Measurements from ENCODE around the gene USP3.
"Not testable (repeated sequence)": the region's sequence is repeated elsewhere in the genome, so short reads cannot be mapped to it uniquely, and the experiment has no call there.

The USP3 gene

DNA sequence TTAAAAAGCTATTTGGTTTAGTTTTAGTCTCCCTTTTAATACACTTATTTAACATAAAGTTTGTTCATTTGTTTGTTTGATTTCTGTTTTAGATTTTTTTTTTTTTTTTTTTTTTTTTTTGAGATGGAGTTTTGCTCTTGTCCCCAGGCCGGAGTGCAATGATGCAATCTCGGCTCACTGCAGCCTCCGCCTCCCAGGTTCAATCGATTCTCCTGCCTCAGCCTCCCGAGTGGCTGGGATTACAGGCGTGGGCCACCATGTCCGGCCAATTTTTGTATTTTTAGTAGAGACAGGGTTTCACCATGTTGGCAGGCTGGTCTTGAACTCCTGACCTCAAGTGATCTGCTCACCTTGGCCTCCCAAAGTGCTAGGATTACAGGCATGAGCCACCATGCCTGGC, 16.1 kb downstream of the USP3 start:
- not testable (repeated sequence) for H3K9ac ChIP-seq (ENCODE audit: low read length); H3K9me3 ChIP-seq (ENCODE audit: control insufficient read depth, low read length); H3K36me3 ChIP-seq (ENCODE audit: control insufficient read depth, insufficient read depth, low read length, severe bottlenecking); H3K27me3 ChIP-seq (replicated peaks; ENCODE audit: control insufficient read depth, insufficient read depth, low read length); DNase-seq (ENCODE audit: low read depth); H3K4me3 ChIP-seq (ENCODE audit: low read length)
- H3K4me1 ChIP-seq (ENCODE audit: control insufficient read depth, insufficient read depth, low read length): peaks cover 77% of the 10 kb centered on the region

DNA sequence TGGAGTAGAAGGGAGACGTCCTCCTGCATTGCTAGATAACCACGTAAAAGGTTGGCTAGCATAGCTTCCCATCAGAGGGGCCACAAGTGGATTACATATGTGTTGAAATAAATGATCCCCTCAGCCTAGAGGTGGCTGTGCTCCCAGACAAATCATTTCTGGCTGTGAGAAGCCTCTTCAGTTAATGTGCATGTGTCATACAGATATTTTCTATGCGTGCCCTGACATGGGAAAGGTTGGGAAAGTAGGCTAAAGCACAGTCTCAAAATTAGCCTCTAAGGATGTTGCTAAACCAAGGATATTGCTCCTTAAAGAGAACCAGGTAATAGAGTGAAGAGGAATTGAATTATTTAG, 17.8 kb downstream of the USP3 start:
- H3K9ac ChIP-seq (ENCODE audit: low read length): peak overlapping the region; percentile 53

DNA sequence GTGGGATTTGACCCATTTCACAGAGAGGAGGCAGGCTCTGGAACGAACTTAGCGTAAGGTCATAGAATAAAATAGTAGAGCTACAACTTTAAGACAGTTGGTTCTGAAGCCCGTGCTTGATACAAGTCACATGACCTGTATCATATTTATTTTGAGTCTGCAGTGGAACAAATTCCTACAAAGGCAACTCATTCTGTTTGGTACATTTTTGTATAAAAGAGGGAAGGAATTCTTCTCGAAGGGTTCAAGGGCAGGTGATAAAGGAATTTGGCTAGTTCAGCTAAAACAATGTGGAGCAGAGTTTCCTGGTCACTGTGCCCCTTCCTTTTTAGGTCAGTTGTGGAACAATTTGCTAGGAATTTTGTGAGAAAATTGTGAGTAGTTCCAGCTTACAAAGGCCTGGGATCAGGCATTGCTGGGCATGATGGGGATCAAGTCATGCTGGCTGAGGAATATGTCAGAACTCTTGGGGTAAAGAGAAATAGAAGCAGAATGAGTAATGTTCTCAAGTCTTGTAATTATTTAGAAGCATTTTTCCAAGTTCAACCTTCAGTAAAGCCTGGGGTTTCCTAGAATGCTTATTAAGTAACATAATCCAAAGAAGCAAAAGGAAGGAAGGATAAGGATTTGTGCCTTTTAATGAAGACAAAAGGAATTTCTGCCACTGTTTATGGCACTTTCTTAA, 19.1 kb downstream of the USP3 start:
- DNase-seq (ENCODE audit: low read depth): peak; percentile 47
- Histone ChIP-seq H3K4me1 (ENCODE audit: control insufficient read depth, insufficient read depth, low read length) (peaks cover 50% of the 10 kb centered on the region), H3K27me3 (replicated peaks; ENCODE audit: control insufficient read depth, insufficient read depth, low read length) (no peaks in the 10 kb centered on the region), H3K9ac (ENCODE audit: low read length) (peak overlapping the region; percentile 37), H3K36me3 (ENCODE audit: control insufficient read depth, insufficient read depth, low read length, severe bottlenecking) (no peaks in the 10 kb centered on the region), H3K4me3 (ENCODE audit: low read length) (peak overlapping the region; percentile 49), H3K9me3 (ENCODE audit: control insufficient read depth, low read length) (no peaks in the 10 kb centered on the region)

More for the DNA sequence above, 17.8 kb downstream of the USP3 start:
- H3K4me3 ChIP-seq (ENCODE audit: low read length): peak overlapping the region; percentile 23
- no peaks in the 10 kb centered on the region for H3K36me3 ChIP-seq (ENCODE audit: control insufficient read depth, insufficient read depth, low read length, severe bottlenecking)
- DNase-seq (ENCODE audit: low read depth): no peak
- H3K9me3 ChIP-seq (ENCODE audit: control insufficient read depth, low read length): no peaks in the 10 kb centered on the region
- no peaks in the 10 kb centered on the region for H3K27me3 ChIP-seq (replicated peaks; ENCODE audit: control insufficient read depth, insufficient read depth, low read length)
- H3K4me1 ChIP-seq (ENCODE audit: control insufficient read depth, insufficient read depth, low read length): peaks cover 61% of the 10 kb centered on the region

DNA sequence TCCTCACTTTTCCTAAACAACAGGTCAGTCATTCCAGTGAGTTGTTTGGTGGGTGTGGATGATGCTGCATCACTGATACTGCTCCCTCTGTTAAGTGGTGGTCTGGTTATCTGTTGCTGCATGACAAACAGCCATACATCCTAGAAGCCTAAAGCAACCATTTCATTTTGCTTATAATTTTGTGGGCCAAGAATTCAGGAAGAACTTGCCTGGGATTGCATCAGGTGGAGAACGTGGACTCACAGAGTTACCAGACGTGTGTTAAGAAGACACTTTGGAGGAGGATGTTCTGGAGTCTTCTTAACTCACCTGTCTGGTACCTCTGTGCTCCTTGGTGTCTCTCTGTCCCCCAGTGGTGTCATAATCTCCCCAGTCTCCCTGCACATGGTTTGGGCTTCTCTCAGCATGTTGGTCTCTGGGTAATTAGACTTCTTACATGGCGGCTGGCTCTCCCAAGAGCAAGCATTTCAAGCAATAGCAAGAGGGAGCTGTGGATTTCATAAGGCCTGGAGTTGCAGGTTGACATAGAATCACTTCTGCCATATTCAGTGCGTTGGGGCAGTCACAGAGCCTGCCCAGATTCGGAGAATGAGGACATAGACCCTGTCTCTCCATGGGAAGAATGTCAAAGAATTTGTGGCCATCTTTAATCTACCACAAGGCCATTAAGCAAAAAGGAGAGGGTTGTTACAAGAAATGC, 20.1 kb downstream of the USP3 start:
- Histone ChIP-seq H3K36me3 (ENCODE audit: control insufficient read depth, insufficient read depth, low read length, severe bottlenecking) (no peaks in the 10 kb centered on the region), H3K4me1 (ENCODE audit: control insufficient read depth, insufficient read depth, low read length) (peaks cover 49% of the 10 kb centered on the region), H3K9ac (ENCODE audit: low read length) (no peak overlapping the region), H3K4me3 (ENCODE audit: low read length) (no peak overlapping the region), H3K9me3 (ENCODE audit: control insufficient read depth, low read length) (no peaks in the 10 kb centered on the region), H3K27me3 (replicated peaks; ENCODE audit: control insufficient read depth, insufficient read depth, low read length) (no peaks in the 10 kb centered on the region)
- no peak for DNase-seq (ENCODE audit: low read depth)

DNA sequence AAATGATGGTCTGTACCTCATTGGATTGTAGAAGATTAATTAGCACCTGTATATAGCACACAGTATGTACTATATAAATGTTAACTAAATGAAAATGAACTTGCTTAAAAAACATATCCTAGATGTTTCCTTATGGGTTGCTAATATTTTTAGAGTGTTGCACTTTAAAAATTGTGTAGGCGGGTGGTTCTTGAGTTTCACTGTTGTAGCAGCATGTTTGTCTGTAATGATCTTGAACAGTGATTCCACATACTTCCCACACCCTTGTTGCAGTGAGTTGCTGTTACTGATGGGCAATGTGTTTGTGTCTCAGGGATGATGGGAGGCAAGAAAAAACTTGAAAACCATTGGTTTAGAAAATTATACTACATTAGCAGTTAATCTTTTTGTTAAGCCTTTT, 22.0 kb downstream of the USP3 start:
- Histone ChIP-seq H3K4me3 (ENCODE audit: low read length) (no peak overlapping the region), H3K9ac (ENCODE audit: low read length) (no peak overlapping the region), H3K4me1 (ENCODE audit: control insufficient read depth, insufficient read depth, low read length) (peaks cover 38% of the 10 kb centered on the region), H3K9me3 (ENCODE audit: control insufficient read depth, low read length) (no peaks in the 10 kb centered on the region), H3K36me3 (ENCODE audit: control insufficient read depth, insufficient read depth, low read length, severe bottlenecking) (no peaks in the 10 kb centered on the region), H3K27me3 (replicated peaks; ENCODE audit: control insufficient read depth, insufficient read depth, low read length) (no peaks in the 10 kb centered on the region)
- peak; percentile 31 for DNase-seq (ENCODE audit: low read depth)

DNA sequence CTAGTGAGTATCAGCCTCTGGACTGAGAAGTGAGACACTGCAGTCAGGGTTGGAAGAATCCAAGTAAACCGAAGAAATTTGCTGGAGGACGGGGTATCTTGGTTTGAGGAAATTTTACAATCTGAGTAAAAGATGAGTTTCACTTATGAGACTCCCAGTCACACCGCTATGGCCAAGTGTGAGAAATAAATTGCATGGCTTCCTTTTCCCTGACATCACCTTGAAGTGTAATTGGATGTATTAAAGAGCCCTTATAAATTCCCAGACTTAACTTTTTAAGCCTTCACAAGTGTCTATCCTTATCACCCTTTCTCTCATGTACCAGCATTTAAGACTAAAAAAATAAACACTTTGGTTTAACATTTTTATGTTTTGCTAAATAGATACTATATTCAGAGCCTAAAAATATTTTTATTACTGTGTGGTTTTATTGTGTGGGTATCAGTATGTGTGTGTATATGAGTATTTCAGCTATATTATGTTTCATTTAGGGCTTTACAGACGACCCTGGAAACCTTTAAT, 23.8 kb downstream of the USP3 start:
- H3K36me3 ChIP-seq (ENCODE audit: control insufficient read depth, insufficient read depth, low read length, severe bottlenecking): no peaks in the 10 kb centered on the region
- no peak overlapping the region for H3K4me3 ChIP-seq (ENCODE audit: low read length)
- no peak for DNase-seq (ENCODE audit: low read depth)
- peaks cover 38% of the 10 kb centered on the region for H3K4me1 ChIP-seq (ENCODE audit: control insufficient read depth, insufficient read depth, low read length)
- no peaks in the 10 kb centered on the region for H3K9me3 ChIP-seq (ENCODE audit: control insufficient read depth, low read length)
- no peak overlapping the region for H3K9ac ChIP-seq (ENCODE audit: low read length)
- H3K27me3 ChIP-seq (replicated peaks; ENCODE audit: control insufficient read depth, insufficient read depth, low read length): no peaks in the 10 kb centered on the region

DNA sequence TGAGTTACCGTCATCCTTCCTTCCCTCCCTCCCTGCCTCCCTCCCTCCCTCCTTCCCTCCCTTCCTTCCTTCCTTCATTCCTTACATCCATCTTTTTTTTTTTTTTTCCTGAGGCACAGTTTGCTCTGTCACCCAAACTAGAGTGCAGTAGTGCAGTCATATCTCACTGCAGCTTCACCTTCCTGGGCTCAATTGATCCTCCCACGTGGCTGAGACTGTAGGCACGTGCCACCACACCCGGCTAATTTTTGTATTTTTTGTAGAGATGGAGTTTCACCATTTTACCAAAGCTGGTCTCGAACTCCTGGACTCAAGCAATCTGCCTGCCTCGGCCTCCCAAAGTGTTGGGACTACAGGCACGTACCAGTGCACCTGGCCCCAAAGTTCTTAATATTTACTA, 25.8 kb downstream of the USP3 start:
- no peaks in the 10 kb centered on the region for H3K27me3 ChIP-seq (replicated peaks; ENCODE audit: control insufficient read depth, insufficient read depth, low read length)
- no peak overlapping the region for H3K9ac ChIP-seq (ENCODE audit: low read length)
- no peak for DNase-seq (ENCODE audit: low read depth)
- H3K36me3 ChIP-seq (ENCODE audit: control insufficient read depth, insufficient read depth, low read length, severe bottlenecking): no peaks in the 10 kb centered on the region
- peaks cover 28% of the 10 kb centered on the region for H3K4me1 ChIP-seq (ENCODE audit: control insufficient read depth, insufficient read depth, low read length)
- H3K4me3 ChIP-seq (ENCODE audit: low read length): no peak overlapping the region
- H3K9me3 ChIP-seq (ENCODE audit: control insufficient read depth, low read length): no peaks in the 10 kb centered on the region

DNA sequence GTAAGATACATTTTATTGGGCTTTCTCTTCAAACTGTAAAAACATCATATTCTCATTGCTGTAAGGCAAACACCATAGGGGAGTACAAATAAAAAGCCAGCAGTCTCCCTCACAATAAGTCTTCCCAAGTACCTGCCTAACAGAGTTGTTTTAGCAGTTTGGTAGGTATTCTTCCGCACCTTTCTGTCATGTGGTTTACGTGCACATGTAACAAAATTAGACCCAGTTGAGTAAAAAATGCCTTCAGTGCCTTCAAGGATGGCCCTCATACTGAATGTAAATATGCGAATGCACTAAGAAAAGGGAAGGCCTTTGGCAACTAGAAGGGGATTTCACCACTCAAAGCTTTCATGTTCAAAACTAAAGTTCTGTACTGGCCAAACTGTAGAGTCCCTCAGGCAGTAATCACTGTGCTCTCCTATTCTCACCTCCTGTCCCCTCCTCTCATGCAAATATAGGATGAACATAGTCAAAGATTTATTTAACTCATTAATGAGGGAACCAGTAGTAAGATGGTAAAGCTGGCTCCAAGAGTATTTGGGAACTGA, 26.4 kb downstream of the USP3 start:
- Histone ChIP-seq H3K27me3 (replicated peaks; ENCODE audit: control insufficient read depth, insufficient read depth, low read length) (no peaks in the 10 kb centered on the region), H3K36me3 (ENCODE audit: control insufficient read depth, insufficient read depth, low read length, severe bottlenecking) (no peaks in the 10 kb centered on the region), H3K9me3 (ENCODE audit: control insufficient read depth, low read length) (no peaks in the 10 kb centered on the region), H3K4me1 (ENCODE audit: control insufficient read depth, insufficient read depth, low read length) (peaks cover 33% of the 10 kb centered on the region), H3K4me3 (ENCODE audit: low read length) (no peak overlapping the region), H3K9ac (ENCODE audit: low read length) (no peak overlapping the region)
- no peak for DNase-seq (ENCODE audit: low read depth)

DNA sequence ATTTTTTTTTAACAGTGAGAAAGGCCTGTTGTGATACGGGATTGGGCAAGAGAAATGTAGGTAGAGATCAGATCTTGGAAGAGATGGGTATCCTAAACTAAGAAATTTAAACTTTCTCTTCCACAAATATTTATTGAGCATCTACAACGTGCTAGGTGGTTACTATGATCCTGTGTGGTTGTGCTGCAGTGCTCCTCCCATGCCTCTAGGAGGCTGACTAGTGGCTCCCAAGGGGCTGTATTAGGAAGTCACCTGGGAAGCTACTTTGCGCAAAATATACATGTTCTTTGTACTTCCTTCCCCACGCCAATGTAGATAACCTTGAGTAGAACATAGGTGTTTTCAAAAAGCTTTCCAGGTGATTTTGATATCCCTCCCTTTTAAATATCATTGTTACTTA, 27.2 kb downstream of the USP3 start:
- Histone ChIP-seq H3K9ac (ENCODE audit: low read length) (no peak overlapping the region), H3K4me1 (ENCODE audit: control insufficient read depth, insufficient read depth, low read length) (peaks cover 36% of the 10 kb centered on the region), H3K9me3 (ENCODE audit: control insufficient read depth, low read length) (no peaks in the 10 kb centered on the region), H3K27me3 (replicated peaks; ENCODE audit: control insufficient read depth, insufficient read depth, low read length) (no peaks in the 10 kb centered on the region), H3K36me3 (ENCODE audit: control insufficient read depth, insufficient read depth, low read length, severe bottlenecking) (no peaks in the 10 kb centered on the region), H3K4me3 (ENCODE audit: low read length) (no peak overlapping the region)
- no peak for DNase-seq (ENCODE audit: low read depth)

DNA sequence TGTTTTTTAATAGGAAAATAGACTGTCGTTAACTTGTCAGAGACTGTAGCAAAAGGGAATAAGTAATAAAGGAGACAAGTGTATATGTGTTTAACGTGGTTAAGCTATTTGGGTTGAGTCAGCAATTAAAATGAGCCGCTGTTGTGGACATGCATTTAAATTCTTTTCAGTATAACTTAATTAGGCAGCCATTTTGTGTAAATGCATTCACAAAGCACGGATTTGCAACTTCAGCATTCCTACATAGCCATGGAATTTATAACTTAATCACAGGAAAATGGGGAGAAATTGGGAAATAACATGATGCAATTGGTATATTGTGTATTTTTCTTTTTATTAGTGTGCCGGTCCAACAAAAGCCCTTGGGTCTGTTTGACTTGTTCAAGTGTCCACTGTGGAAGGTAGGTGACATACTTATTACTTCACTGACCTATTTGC, 27.9 kb downstream of the USP3 start:
- Histone ChIP-seq H3K27me3 (replicated peaks; ENCODE audit: control insufficient read depth, insufficient read depth, low read length) (no peaks in the 10 kb centered on the region), H3K9me3 (ENCODE audit: control insufficient read depth, low read length) (no peaks in the 10 kb centered on the region), H3K9ac (ENCODE audit: low read length) (peak overlapping the region; percentile 47), H3K4me3 (ENCODE audit: low read length) (peak overlapping the region; percentile 67), H3K4me1 (ENCODE audit: control insufficient read depth, insufficient read depth, low read length) (peaks cover 36% of the 10 kb centered on the region), H3K36me3 (ENCODE audit: control insufficient read depth, insufficient read depth, low read length, severe bottlenecking) (peaks cover 4% of the 10 kb centered on the region)
- DNase-seq (ENCODE audit: low read depth): peak; percentile 39

DNA sequence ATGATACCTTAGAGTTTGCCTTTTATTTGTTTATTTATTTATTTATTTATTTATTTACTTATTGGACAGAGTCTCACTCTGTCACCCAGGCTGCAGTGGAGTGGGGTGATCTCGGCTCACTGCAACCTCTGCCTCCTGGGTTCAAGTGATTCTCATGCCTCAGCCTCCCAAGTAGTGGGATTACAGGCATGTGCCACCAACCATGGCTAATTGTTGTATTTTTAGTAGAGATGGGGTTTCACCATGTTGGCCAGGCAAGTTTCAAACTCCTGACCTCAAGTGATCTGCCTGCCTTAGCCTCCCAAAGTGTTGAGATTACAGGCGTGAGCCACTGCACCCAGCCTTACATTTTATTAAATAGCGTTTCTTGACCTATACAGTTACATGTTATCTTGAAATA, 30.5 kb downstream of the USP3 start:
- not testable (repeated sequence) for H3K27me3 ChIP-seq (replicated peaks; ENCODE audit: control insufficient read depth, insufficient read depth, low read length); DNase-seq (ENCODE audit: low read depth); H3K9me3 ChIP-seq (ENCODE audit: control insufficient read depth, low read length); H3K4me3 ChIP-seq (ENCODE audit: low read length); H3K9ac ChIP-seq (ENCODE audit: low read length)
- Histone ChIP-seq H3K36me3 (ENCODE audit: control insufficient read depth, insufficient read depth, low read length, severe bottlenecking) (peaks cover 22% of the 10 kb centered on the region), H3K4me1 (ENCODE audit: control insufficient read depth, insufficient read depth, low read length) (peaks cover 36% of the 10 kb centered on the region)
